RWPE2 (cell line): Measurements from ENCODE around the gene TOR1A.

Experiments
- ATAC-seq: fragments of 200-7000 bp; cut with Tn5 transposase; 3 replicates; pipeline ENCODE4 v1.9.1; 2021; ENCODE audit warnings: low read depth
- DNase-seq: peaks from one replicate; pipeline ENCODE4 v3.0.0-alpha.2; 2020; ENCODE audit warnings: low spot score
- H3K27ac ChIP-seq: fragments of 450-650 bp; 2 replicates; pipeline ENCODE4 v1.5.1; 2017; ENCODE audit warnings: mild to moderate bottlenecking; ENCODE audit not compliant: poor library complexity, severe bottlenecking
- H3K27me3 ChIP-seq: fragments of 250-450 bp; sonication (Bioruptor Pico); 2 replicates; pipeline ENCODE4 v1.5.1; 2021; ENCODE audit warnings: mild to moderate bottlenecking, moderate library complexity; ENCODE audit not compliant: insufficient read depth, poor library complexity, severe bottlenecking
- H3K36me3 ChIP-seq: fragments of 250-450 bp; sonication (Bioruptor Pico); 2 replicates; pipeline ENCODE4 v1.5.1; 2020; ENCODE audit warnings: low read depth, mild to moderate bottlenecking, moderate library complexity
- H3K4me1 ChIP-seq: fragments of 250-450 bp; sonication (Bioruptor Pico); 2 replicates; pipeline ENCODE4 v1.5.1; 2021; ENCODE audit warnings: mild to moderate bottlenecking, moderate library complexity; ENCODE audit not compliant: insufficient read depth, poor library complexity, severe bottlenecking
- H3K4me3 ChIP-seq: fragments of 250-450 bp; sonication (Bioruptor Pico); 2 replicates; pipeline ENCODE4 v1.5.1; 2021; ENCODE audit warnings: mild to moderate bottlenecking, moderate library complexity; ENCODE audit not compliant: severe bottlenecking
- H3K9me3 ChIP-seq: fragments of 250-450 bp; sonication (Bioruptor Pico); 2 replicates; pipeline ENCODE4 v1.5.1; 2021; ENCODE audit warnings: mild to moderate bottlenecking, moderate library complexity; ENCODE audit not compliant: severe bottlenecking
- TF ChIP-seq, protein P1 (sequence below): fragments of 450-650 bp; IDR thresholded peaks from one replicate; pipeline ENCODE4 v1.5.1; 2017; ENCODE audit warnings: mild to moderate bottlenecking, moderate library complexity; ENCODE audit not compliant: poor library complexity, severe bottlenecking

TOR1A gene

DNA sequence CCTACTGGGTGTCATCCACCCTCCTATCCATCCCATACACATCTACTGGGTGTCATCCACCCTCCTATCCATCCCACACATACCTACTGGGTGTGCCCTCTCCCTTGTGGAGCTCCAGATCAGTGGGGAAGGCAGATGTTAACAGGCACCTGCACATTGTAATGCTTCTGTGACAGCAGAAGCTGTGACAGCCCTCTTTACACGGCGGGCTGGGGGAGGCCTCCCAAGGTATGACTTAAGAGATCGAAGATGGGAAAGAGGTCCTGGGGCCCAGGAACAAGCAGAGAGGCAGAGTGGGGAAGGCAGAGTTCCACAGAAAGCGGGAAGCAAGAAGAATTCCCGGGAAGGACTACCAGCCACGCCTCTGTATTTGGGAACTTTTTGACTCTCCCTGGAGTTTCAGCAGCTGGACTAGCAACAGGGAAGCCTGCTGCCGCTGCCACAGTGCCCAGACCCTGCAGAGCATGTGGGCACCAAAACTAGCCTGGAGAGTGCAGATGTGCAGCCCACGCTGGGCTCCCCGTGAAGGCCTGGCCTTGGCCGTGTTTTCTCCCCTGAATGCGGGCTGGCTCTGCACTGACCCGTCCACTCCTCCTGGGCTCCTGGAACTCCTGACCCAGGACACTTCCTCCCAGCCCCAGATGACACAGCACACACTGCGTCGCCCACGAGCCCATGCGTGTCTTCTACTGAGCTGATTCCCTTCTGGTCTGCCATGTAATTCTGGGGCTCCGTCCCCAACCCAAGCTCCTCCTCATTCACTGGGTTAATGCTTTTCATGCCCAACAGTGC is 9.3 kb downstream of the TOR1A start:
- TF ChIP-seq, protein P1, sequence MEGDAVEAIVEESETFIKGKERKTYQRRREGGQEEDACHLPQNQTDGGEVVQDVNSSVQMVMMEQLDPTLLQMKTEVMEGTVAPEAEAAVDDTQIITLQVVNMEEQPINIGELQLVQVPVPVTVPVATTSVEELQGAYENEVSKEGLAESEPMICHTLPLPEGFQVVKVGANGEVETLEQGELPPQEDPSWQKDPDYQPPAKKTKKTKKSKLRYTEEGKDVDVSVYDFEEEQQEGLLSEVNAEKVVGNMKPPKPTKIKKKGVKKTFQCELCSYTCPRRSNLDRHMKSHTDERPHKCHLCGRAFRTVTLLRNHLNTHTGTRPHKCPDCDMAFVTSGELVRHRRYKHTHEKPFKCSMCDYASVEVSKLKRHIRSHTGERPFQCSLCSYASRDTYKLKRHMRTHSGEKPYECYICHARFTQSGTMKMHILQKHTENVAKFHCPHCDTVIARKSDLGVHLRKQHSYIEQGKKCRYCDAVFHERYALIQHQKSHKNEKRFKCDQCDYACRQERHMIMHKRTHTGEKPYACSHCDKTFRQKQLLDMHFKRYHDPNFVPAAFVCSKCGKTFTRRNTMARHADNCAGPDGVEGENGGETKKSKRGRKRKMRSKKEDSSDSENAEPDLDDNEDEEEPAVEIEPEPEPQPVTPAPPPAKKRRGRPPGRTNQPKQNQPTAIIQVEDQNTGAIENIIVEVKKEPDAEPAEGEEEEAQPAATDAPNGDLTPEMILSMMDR, result no peak
- peaks cover 51% of the 10 kb centered on the region for H3K36me3 ChIP-seq

DNA sequence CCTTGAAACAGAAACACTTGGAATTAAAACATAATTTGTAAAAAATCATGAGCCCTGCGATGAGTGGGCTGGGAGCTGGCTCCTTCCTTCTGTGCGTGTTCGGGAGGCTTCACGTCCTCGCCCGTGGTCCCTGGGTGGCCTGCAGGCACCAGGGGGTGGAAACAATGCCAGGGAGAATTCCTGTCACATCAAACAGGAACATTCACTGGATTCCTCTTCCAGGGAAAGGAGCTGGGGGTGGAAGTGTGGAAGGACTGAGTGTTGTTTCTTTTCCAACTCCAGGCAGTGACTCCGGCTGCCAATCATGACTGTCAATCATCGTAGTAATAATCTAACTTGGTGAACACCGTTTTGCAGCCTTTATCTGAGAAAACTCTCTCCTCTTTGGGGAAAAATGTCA is 10.3 kb downstream of the TOR1A start:
- TF ChIP-seq, protein P1, result no peak
- Histone ChIP-seq H3K27me3 (no peaks in the 10 kb centered on the region), H3K4me3 (no peak overlapping the region), H3K27ac (no peak overlapping the region), H3K4me1 (no peaks in the 10 kb centered on the region), H3K36me3 (peaks cover 52% of the 10 kb centered on the region), H3K9me3 (no peaks in the 10 kb centered on the region)
- ATAC-seq, result no peak
- no peak for DNase-seq

More for the DNA sequence above, 9.3 kb downstream of the TOR1A start:
- no peak overlapping the region for H3K27ac ChIP-seq
- H3K4me1 ChIP-seq, result no peaks in the 10 kb centered on the region
- no peaks in the 10 kb centered on the region for H3K27me3 ChIP-seq
- DNase-seq (no peak), ATAC-seq (no peak)
- no peak overlapping the region for H3K4me3 ChIP-seq
- H3K9me3 ChIP-seq, result no peaks in the 10 kb centered on the region

DNA sequence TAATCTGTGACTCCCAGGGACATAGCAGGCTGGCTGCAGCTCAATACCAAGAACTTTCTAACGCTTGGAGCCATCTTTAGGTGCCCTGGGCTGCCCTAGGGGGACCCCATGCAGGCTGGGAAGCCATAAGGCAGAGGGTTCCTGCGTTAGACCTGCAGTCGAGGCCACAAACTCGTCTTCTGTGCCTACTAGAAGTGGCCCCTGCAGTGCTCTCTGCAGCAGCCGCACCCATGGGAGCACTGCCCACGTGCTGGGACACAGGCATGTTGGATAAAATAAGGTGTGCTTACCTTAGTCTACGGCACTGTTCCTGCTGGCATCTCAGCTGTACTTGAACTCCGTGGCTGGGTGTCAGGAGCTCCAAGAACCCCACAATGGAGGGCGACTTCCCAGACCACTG is 11.6 kb downstream of the TOR1A start:
- peak; percentile 8; the same call in 1 of the 3 replicates for ATAC-seq
- H3K27ac ChIP-seq, result no peak overlapping the region
- DNase-seq, result no peak

DNA sequence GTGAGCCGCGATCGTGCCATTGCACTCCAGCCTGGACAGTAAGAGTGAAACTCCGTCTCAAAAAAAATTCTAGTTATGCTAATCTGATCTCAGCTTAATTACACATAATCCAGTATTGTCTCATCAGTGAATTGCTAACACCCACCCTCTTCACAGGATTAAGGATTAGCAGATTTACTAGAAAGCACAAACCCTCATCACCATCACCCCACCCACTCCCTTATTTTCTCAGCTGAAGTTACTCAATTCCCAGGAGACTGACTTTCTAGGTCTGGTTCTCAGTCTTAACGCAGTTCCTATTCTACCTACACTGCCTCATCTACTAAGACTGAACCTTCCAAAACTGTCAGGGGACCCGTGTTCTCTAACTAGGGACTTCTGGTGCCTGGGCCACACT is 12.0 kb downstream of the TOR1A start:
- H3K36me3 ChIP-seq, result peaks cover 39% of the 10 kb centered on the region
- no peaks in the 10 kb centered on the region for H3K9me3 ChIP-seq
- no peak overlapping the region for H3K4me3 ChIP-seq
- TF ChIP-seq, protein P1, result no peak
- no peak overlapping the region for H3K27ac ChIP-seq
- H3K4me1 ChIP-seq, result no peaks in the 10 kb centered on the region
- DNase-seq (no peak), ATAC-seq (no peak)
- H3K27me3 ChIP-seq, result no peaks in the 10 kb centered on the region

More for the DNA sequence above, 11.6 kb downstream of the TOR1A start:
- Histone ChIP-seq H3K36me3 (peaks cover 43% of the 10 kb centered on the region), H3K9me3 (no peaks in the 10 kb centered on the region), H3K4me1 (no peaks in the 10 kb centered on the region), H3K4me3 (no peak overlapping the region), H3K27me3 (no peaks in the 10 kb centered on the region)
- TF ChIP-seq, protein P1, result no peak

DNA sequence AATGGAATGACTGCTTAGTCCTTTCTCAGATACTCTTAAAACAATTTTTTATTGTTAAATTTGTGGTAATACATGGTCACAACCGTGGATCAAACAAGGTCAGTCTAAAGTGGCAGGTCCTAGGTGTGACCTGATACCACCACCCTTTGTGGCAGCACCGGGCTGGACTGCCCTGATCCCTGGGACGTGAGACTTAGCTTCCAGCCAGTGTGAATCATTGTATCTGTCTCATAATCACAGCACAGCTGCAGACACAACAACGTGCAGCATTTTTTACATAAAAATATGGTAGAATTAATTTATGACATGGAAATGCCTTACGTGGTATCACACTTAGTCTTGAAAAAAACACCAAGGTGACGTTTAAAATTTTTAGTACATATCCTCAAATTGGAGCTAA is 13.1 kb downstream of the TOR1A start:
- TF ChIP-seq, protein P1, result no peak
- Histone ChIP-seq H3K4me1 (no peaks in the 10 kb centered on the region), H3K27me3 (no peaks in the 10 kb centered on the region), H3K36me3 (peaks cover 29% of the 10 kb centered on the region), H3K9me3 (no peaks in the 10 kb centered on the region), H3K27ac (no peak overlapping the region), H3K4me3 (no peak overlapping the region)
- DNase-seq (no peak), ATAC-seq (no peak)
